Endothelial cell of umbilical vein (primary cell): ENCODE measurements around the gene SELENOT. TPM values are rescaled to one million over a fixed set of nuclear protein-coding genes. Genes with fewer than 3 reads are reported as not detected.

Source experiments
- BruUV-seq: library from RNA; stranded (reverse); fragments of 400-500 nt; replicated peaks from 2 replicates; lab custom pipeline; 2021; lab: Mats Ljungman, UMichigan
- CTCF ChIA-PET: fragments of 300-600, 350-600 bp; sonication (Branson Sonifier 250); formaldehyde crosslinking; loops from one replicate; lab custom pipeline; 2021; ENCODE audit warnings: antibody characterized with exemption, inconsistent platforms; lab: Charles Lee
- POLR2A ChIA-PET: fragments of 300-600, 350-600 bp; sonication (Branson Sonifier 250); formaldehyde crosslinking; loops from one replicate; lab custom pipeline; 2021; ENCODE audit warnings: antibody characterized with exemption, inconsistent platforms; lab: Charles Lee
- DNase-seq: peaks from one replicate; pipeline ENCODE4 v3.0.0-alpha.2; 2011; ENCODE audit warnings: low read depth, low spot score
- FAIRE-seq: peaks from 2 replicates; lab custom pipeline; 2011; peaks lifted over from hg19 to GRCh38; lab: Jason Lieb, UNC
- H2AFZ ChIP-seq: 2 replicates; pipeline ENCODE4 v1.6.0; 2012; ENCODE audit warnings: low read depth, low read length, control low read depth, inconsistent platforms
- H3K27ac ChIP-seq: 2 replicates; pipeline ENCODE4 v1.5.1; 2011; ENCODE audit warnings: low read depth, mild to moderate bottlenecking, control low read depth, low read length, moderate library complexity; ENCODE audit not compliant: insufficient read depth
- H3K27me3 ChIP-seq, 2 experiments: 2 replicates each; pipeline versions ENCODE4 v1.6.0 to v1.6.1; 2011; ENCODE audit warnings: low read length in 2 of 2, mixed read lengths in 1 of 2; ENCODE audit not compliant: control insufficient read depth in 2 of 2, insufficient read depth in 2 of 2
- H3K36me3 ChIP-seq, 2 experiments: 2 replicates in 1 of 2; 3 replicates in 1 of 2; pipeline ENCODE4 v1.5.1; 2011; ENCODE audit warnings: low read length in 2 of 2, mild to moderate bottlenecking in 1 of 2, moderate library complexity in 1 of 2; ENCODE audit not compliant: control insufficient read depth in 2 of 2, insufficient read depth in 2 of 2; ENCODE audit errors: extremely low read depth in 1 of 2
- H3K4me1 ChIP-seq: 3 replicates; pipeline ENCODE4 v1.5.1; 2011; ENCODE audit warnings: mild to moderate bottlenecking, low read length; ENCODE audit not compliant: control insufficient read depth, insufficient read depth; ENCODE audit errors: extremely low read depth
- H3K4me2 ChIP-seq: 2 replicates; pipeline ENCODE4 v1.6.1; 2011; ENCODE audit warnings: low read length, control low read depth, mixed read lengths; ENCODE audit not compliant: insufficient read depth
- H3K4me3 ChIP-seq, 3 experiments: fragments of 200-600 bp in 1 of 3; sonication (generic), shearing (Covaris generic) in 1 of 3; replicated peaks in 1 of 3; 2 replicates each; pipeline ENCODE4 v1.5.1; 2011 to 2016; ENCODE audit warnings: control low read depth in 3 of 3, low read length in 3 of 3, mild to moderate bottlenecking in 2 of 3, inconsistent platforms in 1 of 3, low read depth in 1 of 3, moderate library complexity in 1 of 3; ENCODE audit not compliant: insufficient read depth in 1 of 3
- H3K79me2 ChIP-seq: 2 replicates; pipeline ENCODE4 v1.6.0; 2012; ENCODE audit warnings: low read length, inconsistent platforms; ENCODE audit not compliant: control insufficient read depth, insufficient read depth
- H3K9ac ChIP-seq: replicated peaks from 2 replicates; pipeline ENCODE3; 2011; ENCODE audit warnings: low read length, control low read depth; ENCODE audit not compliant: insufficient read depth; ENCODE audit errors: extremely low read depth
- H3K9me1 ChIP-seq: replicated peaks from 3 replicates; pipeline ENCODE4 v1.6.0; 2011; ENCODE audit warnings: mild to moderate bottlenecking, low read length; ENCODE audit not compliant: control insufficient read depth, insufficient read depth; ENCODE audit errors: extremely low read depth
- H3K9me3 ChIP-seq: replicated peaks from 2 replicates; pipeline ENCODE4 v1.5.1; 2012; ENCODE audit warnings: low read length, inconsistent platforms; ENCODE audit not compliant: control insufficient read depth, insufficient read depth
- H4K20me1 ChIP-seq: replicated peaks from 2 replicates; pipeline ENCODE3; 2011; ENCODE audit warnings: mild to moderate bottlenecking, low read length; ENCODE audit not compliant: control insufficient read depth, insufficient read depth; ENCODE audit errors: extremely low read depth
- EZH2 ChIP-seq: IDR thresholded peaks from 2 replicates; pipeline ENCODE4 v1.6.1; 2012; ENCODE audit warnings: borderline replicate concordance, low read depth, mild to moderate bottlenecking, moderate library complexity, low read length, inconsistent platforms; ENCODE audit not compliant: severe bottlenecking
- FOS ChIP-seq: IDR thresholded peaks from 2 replicates; pipeline ENCODE4 v1.6.1; 2011; ENCODE audit warnings: mild to moderate bottlenecking, low read length, moderate library complexity, borderline replicate concordance; ENCODE audit not compliant: insufficient read depth
- GATA2 ChIP-seq: IDR thresholded peaks from 2 replicates; pipeline ENCODE4 v1.7.0; 2011; ENCODE audit warnings: low read depth, mild to moderate bottlenecking, moderate library complexity, mixed read lengths, low read length; ENCODE audit not compliant: insufficient read length, insufficient read depth
- JUN ChIP-seq: IDR thresholded peaks from 2 replicates; pipeline ENCODE4 v1.6.1; 2011; ENCODE audit warnings: borderline replicate concordance, low read depth; ENCODE audit not compliant: insufficient read length, insufficient read depth
- MYC ChIP-seq: IDR thresholded peaks from one replicate; pipeline ENCODE4 v1.6.1; 2011; ENCODE audit warnings: mild to moderate bottlenecking, low read depth, low read length
- POLR2A ChIP-seq: IDR thresholded peaks from 2 replicates; pipeline ENCODE4 v1.6.1; 2012; ENCODE audit warnings: low read depth, mild to moderate bottlenecking, control low read depth, low read length
- POLR2AphosphoS5 ChIP-seq: IDR thresholded peaks from 2 replicates; pipeline ENCODE4 v1.6.1; 2012; ENCODE audit warnings: low read depth, mild to moderate bottlenecking, control low read depth, low read length, moderate library complexity; ENCODE audit not compliant: insufficient read depth
- dilution Hi-C: fragments of 300-500 bp; cut with MboI; formaldehyde crosslinking; loops from one replicate; pipeline ENCODE4 v1.15.0; 2019; ENCODE audit warnings: low sequenced_read_pairs; ENCODE audit not compliant: extremely low pct_ligation_motif_present
- intact Hi-C: fragments of 100-400 bp; cut with micrococcal nuclease; formaldehyde crosslinking; loops from one replicate; pipeline ENCODE4 v1.10.0; 2022
- polyA plus RNA-seq, 4 experiments: library from polyadenylated mRNA; depleted of rRNA in 3 of 4; stranded (reverse) in 3 of 4; unstranded in 1 of 4; fragments of >200 nt; gene quantifications; 2 replicates each; pipeline versions ENCODE4 v1.2.1 to v1.2.3, GENCODE V29; 2011 to 2012; ENCODE audit warnings: missing spikeins in 1 of 4
- total RNA-seq: library from RNA; stranded (reverse); gene quantifications from 2 replicates; pipeline ENCODE4 v1.2.3, GENCODE V29; 2021
- TF ChIP-seq, protein P1 (sequence below): IDR thresholded peaks from 2 replicates; pipeline ENCODE4 v1.6.1; 2011; ENCODE audit not compliant: insufficient read depth, insufficient read length
- TF ChIP-seq, protein P2 (sequence below), 2 donors: IDR thresholded peaks; 1 replicate in 1 of 2; 2 replicates in 1 of 2; pipeline ENCODE4 v1.5.1; 2011; ENCODE audit warnings: low read length in 2 of 2, mild to moderate bottlenecking in 2 of 2, moderate library complexity in 2 of 2, control low read depth in 1 of 2, inconsistent platforms in 1 of 2, low read depth in 1 of 2; ENCODE audit not compliant: insufficient read depth in 1 of 2; ENCODE audit errors: extremely low read depth in 1 of 2

SELENOT gene
- total and polyA plus RNA-seq, 2 donors (not counting 3 experiments of a cell fraction or from before 2014, with no cell fraction given), result 103 to 299 TPM

DNA sequence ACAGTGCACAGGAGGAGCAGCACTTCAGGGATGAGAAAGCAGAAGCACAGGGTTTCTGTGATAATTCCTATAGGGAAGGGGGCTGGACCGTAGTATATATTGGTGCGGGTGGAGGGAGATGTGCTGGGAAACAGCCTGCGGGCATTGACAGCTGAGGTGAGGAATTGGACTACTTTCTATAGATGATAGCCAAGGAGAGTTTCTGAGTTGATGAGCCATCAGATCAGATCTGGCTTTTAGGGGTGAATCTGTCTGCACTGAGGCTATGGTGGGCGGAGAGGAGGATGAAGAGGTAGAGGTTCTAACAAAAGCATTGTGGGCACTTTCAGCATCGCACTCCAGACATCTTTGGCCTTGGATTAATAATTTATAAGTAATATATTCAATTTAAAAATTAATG, 33.1 kb downstream of the SELENOT start:
- dilution Hi-C loops, result no loop called here
- TF ChIP-seq, protein P1, sequence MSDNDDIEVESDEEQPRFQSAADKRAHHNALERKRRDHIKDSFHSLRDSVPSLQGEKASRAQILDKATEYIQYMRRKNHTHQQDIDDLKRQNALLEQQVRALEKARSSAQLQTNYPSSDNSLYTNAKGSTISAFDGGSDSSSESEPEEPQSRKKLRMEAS, result no peak
- TF ChIP-seq POLR2A (no peak), EZH2 (no peak), GATA2 (no peak), POLR2AphosphoS5 (no peak), MYC (no peak), FOS (no peak), JUN (no peak)
- TF ChIP-seq, protein P2, sequence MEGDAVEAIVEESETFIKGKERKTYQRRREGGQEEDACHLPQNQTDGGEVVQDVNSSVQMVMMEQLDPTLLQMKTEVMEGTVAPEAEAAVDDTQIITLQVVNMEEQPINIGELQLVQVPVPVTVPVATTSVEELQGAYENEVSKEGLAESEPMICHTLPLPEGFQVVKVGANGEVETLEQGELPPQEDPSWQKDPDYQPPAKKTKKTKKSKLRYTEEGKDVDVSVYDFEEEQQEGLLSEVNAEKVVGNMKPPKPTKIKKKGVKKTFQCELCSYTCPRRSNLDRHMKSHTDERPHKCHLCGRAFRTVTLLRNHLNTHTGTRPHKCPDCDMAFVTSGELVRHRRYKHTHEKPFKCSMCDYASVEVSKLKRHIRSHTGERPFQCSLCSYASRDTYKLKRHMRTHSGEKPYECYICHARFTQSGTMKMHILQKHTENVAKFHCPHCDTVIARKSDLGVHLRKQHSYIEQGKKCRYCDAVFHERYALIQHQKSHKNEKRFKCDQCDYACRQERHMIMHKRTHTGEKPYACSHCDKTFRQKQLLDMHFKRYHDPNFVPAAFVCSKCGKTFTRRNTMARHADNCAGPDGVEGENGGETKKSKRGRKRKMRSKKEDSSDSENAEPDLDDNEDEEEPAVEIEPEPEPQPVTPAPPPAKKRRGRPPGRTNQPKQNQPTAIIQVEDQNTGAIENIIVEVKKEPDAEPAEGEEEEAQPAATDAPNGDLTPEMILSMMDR (IDR thresholded peaks at IDR 0.05; ENCODE audit: extremely low read depth in 1 of 2, insufficient read depth in 1 of 2, low read depth in 1 of 2, low read length in 2 of 2), result no peak
- POLR2A ChIA-PET, result no interaction called here

More for the DNA sequence above, 33.1 kb downstream of the SELENOT start:
- Histone ChIP-seq H3K4me3 (no peak overlapping the region), H3K4me1 (no peaks in the 10 kb centered on the region), H3K27me3 (no peaks in the 10 kb centered on the region), H3K9me3 (no peaks in the 10 kb centered on the region), H4K20me1 (no peaks in the 10 kb centered on the region), H3K27ac (no peak overlapping the region), H3K79me2 (no peaks in the 10 kb centered on the region), H2AFZ (no peak overlapping the region), H3K9me1 (no peaks in the 10 kb centered on the region), H3K4me2 (no peak overlapping the region), H3K36me3 (no peaks in the 10 kb centered on the region), H3K9ac (no peak overlapping the region)
- BruUV-seq, result no TSS peak
- FAIRE-seq, result no peak
- DNase-seq, result no peak
- intact Hi-C loops, result no loop called here
- CTCF ChIA-PET, result interaction anchor here (1.9 kb wide), 1 partner anchor 25 kb away, joined by 4 read pairs; no protein-coding TSS in a partner anchor
